Stimulated activated CD4-positive, alpha-beta T cell treated with anti-CD3 and anti-CD28 coated beads, Interleukin-15, amount 100 ng/mL, for 24 hours (primary cell): ENCODE data around the gene C5orf22.
"Not testable (repeated sequence)": the region's sequence is repeated elsewhere in the genome, so short reads cannot be mapped to it uniquely, and the experiment has no call there.

ENCODE experiments used
- DNase-seq: peaks from one replicate; pipeline ENCODE4 v3.0.0-alpha.2; 2020

Gene C5orf22

GRCh38 chr5:31556461-31556860 lies 24.4 kb downstream of the C5orf22 start:
- DNase-seq: no peak

GRCh38 chr5:31559942-31560341 lies 27.8 kb downstream of the C5orf22 start:
- DNase-seq: no peak

DNA sequence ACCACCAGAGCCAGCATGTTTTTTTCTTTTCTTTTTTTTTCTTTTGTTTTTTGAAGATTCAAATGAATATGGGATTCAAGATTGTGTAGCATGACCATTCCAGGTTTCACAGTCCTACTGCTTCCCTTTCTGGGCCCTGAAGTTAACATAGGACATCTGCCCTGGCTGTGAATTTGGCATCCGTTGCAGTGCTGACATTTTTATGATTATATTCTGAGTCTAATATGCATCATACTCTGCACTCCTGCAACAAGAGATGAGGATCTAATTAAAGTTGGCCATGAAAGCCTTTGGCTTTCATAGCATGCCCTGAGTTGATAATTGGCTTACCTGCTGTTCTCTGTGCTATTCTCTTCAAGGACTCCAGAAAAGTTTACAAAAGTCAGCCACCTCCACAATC lies 29.8 kb downstream of the C5orf22 start:
- no peak for DNase-seq

DNA sequence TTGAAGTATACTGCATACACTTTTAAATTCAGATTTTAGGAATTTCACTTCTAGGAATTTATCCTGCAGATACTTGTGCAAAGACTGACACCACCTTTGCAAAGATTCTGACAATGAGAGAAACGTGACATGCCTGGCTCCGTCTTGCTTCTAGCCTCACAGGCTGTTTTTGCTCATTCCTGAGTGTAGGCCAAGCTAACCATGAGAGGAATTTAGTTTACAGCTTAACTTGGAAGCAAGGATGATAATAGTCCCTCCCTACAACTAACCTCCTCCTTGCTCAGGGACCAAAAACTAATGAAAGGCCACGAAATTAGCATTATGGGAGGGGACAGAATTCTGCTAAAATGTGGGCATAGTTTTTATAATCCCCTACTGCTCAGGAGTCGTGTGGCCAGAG lies 31.1 kb downstream of the C5orf22 start:
- no peak for DNase-seq

- not testable (repeated sequence) for DNase-seq
Measured at GRCh38 chr5:31566362-31566761, 34.3 kb downstream of the C5orf22 start.

DNA sequence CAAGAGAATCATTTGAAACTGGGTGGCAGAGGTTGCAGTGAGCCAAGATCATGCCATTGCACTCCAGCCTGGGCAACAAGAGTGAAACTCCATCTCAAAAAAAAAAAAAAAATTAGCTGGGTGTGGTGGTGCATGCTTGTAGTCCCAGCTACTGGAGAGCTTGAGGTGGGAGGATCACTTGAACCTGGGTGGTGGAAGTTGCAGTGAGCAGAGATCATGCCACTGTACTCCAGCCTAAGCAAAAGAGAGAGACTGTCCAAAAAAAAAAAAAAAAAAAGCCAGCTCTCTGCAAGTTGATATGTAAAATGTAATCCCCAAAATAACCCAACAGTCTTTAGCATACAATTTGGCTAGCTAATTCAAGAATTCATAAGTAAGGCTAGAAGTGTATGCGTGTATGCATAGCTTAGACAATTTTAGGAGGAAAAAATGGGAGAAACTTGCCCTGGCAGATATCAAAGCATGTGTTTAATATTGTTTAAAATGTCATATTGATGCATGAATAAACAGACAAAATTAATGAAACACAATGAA lies 36.3 kb downstream of the C5orf22 start:
- DNase-seq: no peak

DNA sequence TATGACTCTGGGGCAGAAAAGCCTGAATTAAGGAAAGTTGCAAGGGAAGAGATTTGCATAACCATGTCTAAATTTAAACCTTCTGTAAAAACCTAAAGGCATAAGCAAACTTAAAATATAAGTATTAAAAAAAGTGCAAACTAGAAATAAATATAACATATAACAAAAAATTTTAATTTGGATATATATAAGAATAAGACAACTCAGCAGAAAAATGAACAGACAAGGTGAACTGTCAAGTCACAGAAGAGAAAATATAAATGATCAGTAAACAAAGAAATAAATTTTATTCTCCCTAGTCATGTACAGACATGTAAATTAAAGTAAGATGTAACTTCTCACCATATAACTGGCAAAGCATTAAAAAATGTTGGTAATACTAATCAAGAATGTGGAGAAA lies 37.0 kb downstream of the C5orf22 start:
- no peak for DNase-seq

GRCh38 chr5:31573494-31574142 lies 41.5 kb downstream of the C5orf22 start:
- no peak for DNase-seq

DNA sequence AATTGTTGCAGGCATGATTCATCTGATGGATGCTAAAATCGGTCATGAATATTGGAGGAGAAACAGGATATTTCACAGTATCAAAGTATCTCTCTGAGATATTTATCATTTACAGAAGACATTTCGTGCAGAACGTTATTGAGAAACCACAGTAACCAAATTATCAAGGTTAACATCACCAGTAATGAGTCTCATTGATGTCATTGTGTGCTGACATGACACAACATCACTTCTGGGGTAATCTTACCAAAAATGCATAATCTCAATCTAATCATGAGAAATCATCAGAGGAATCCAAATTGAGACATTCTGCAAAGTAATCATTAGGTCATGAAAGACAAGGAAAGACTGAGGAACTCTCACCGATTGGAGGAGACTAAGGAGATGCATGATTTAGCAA lies 42.7 kb downstream of the C5orf22 start:
- no peak for DNase-seq

DNA sequence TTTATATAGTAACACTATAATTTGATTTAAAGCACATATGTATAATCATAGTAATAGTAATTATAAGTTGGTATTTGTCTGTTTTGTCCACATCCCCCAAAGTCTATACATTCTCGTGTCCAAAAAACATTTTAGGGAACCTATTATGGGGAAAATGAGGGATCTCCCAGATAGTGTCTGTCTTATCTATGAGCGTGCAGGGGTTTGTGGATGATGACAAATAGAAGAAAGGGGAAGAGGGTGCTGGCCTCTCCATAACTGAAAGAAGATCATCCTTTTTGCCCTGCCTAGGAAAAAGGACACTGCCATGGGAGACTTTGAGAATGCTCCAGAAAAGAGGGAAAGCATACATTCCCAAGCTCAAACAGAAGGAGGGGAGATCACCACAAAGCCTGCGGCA lies 45.3 kb downstream of the C5orf22 start:
- no peak for DNase-seq

- no peak for DNase-seq
Measured at GRCh38 chr5:31579558-31579957, 47.5 kb downstream of the C5orf22 start.

DNA sequence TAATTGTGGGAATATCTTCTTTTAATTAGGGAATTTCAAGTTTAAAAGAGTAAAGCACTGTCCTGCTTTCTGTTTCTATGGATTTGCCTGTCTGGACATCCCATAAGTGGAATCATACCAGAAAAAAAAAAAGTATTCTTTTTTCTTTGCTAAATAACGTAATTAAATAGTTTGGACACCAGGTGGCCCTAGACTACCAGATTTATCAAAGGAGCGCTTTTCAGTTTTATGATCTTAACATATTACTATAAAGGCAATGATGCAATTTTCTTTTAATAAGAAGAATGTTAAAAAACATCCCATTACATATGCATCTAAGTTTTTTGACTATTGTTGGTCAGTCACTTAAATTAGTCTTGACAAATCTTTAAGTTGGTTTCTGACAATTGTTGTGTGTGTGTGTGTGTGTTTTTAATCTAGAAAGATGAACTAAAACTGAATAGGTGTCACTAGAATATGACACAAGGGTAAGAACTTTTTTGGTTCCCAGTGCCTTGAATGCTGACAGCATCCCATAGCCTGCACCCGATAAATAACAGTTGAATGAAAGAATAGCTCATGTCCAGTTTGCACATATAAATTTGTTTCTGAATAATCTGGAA lies 49.5 kb downstream of the C5orf22 start:
- no peak for DNase-seq

- DNase-seq: no peak
Measured at GRCh38 chr5:31583129-31583528, 51.0 kb downstream of the C5orf22 start.

GRCh38 chr5:31585166-31585894 lies 53.2 kb downstream of the C5orf22 start:
- DNase-seq: no peak

- DNase-seq: no peak
Measured at GRCh38 chr5:31585895-31586270, 53.8 kb downstream of the C5orf22 start.

- DNase-seq: no peak
Measured at GRCh38 chr5:31587546-31587945, 55.4 kb downstream of the C5orf22 start.

GRCh38 chr5:31593665-31594064 lies 61.6 kb downstream of the C5orf22 start:
- no peak for DNase-seq

- DNase-seq: no peak
Measured at GRCh38 chr5:31596354-31596753, 64.3 kb downstream of the C5orf22 start.

DNA sequence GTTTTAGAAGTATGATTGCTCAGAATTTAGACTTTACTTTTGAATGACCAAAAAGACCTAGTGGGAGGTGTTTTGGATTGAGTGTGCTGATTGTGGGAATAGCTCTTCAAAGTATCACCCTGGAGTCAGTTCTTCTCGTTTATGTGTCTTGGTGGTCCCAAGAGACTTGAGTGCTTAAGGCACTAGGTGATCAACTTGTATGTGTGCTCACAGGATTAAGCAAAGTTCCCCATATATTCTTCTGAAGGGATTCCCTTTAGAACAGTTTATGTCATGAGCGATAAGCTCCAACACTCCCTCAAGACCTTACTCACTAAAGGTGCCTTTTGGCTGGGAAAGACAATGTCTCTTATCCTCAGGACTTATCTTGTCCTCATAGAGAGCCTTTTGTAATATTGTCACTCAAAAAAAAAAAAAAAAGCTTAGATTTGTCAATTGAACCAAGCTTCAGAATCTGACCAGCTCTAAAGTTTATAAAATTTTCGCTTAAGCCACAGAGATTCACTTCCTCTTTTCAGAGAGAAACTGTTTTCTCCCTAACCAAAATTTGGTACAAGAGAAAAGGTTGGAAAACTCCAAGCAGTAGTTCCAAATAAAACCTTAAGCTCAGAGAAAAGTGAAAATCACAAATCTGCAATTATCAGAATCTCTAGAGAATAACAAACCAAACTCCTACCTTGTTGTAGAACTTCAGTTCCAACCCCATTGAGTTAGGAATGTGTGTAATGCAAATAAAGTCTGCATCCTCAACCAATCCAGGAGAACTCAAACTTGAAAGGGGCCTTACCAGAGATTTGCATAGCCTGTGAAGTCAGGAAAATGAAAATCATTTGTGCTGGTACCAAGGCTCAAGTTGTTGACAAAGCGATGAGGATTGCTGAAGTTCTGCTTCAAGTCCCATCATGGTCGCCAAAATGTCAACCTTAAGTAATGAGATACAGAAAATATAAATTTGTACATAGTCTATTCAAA lies 66.8 kb downstream of the C5orf22 start:
- DNase-seq: no peak

DNA sequence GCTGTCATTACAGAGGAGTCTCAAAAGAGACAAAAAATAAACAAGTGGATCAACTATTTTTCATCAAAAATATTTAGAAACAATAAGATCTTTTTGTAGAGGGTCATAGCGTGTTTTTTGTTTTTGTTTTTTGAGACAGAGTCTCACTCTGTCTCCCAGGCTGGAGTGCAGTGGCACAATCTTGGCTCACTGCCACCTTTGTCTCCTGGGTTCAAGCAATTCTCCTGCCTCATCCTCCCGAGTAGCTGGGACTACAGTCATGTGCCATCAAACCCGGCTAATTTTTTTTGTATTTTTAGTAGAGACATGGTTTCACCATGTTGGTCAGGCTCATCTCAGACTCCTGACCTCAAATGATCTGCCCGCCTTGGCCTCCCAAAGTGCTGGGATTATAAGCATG lies 70.2 kb downstream of the C5orf22 start:
- DNase-seq: not testable (repeated sequence)

GRCh38 chr5:31604240-31604639 lies 72.1 kb downstream of the C5orf22 start:
- no peak for DNase-seq

DNA sequence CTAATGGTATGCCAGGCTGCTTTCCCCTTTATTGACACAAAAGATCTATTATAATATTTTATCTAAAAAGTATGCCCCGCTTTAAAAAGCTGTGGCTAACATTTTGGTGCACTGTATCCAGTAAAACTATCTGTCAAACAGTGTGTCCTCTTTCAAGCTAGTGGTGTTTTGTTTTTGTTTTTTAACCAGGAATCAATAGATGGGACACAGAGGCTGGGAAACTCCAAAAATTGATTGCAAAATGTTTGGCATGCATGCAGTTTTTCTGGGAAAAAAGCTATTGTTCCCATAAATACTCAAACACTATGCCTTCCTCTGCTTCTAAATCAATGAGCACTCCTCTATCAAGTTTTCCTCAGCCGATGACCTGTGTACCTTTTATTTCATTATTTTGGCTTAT lies 72.5 kb downstream of the C5orf22 start:
- no peak for DNase-seq
